PC-9 (cell line): Measurements from ENCODE around the gene STX5. TPM values are rescaled to one million over a fixed set of nuclear protein-coding genes. Genes with fewer than 3 reads are reported as not detected.

Source experiments
- BruUV-seq: library from RNA; stranded (reverse); fragments of 400-500 nt; replicated peaks from 2 replicates; lab custom pipeline; 2021; lab: Mats Ljungman, UMichigan
- CTCF ChIA-PET: fragments of 300-600 bp; sonication (Branson Sonifier 250); formaldehyde crosslinking; loops from one replicate; lab custom pipeline; 2022; ENCODE audit warnings: antibody characterized with exemption; lab: Charles Lee
- POLR2A ChIA-PET: fragments of 300-600 bp; sonication (Branson Sonifier 250); formaldehyde crosslinking; loops from one replicate; lab custom pipeline; 2022; ENCODE audit warnings: antibody characterized with exemption; ENCODE audit not compliant: unreplicated experiment; lab: Charles Lee
- DNase-seq, 2 experiments: peaks; one replicate each; pipeline versions ENCODE4 v3.0.0 to v3.0.0-alpha.2; 2015 to 2022; ENCODE audit warnings: mixed read lengths in 1 of 2
- H2AFZ ChIP-seq: fragments of 200-600 bp; sonication (generic); 2 replicates; pipeline ENCODE4 v1.8.1; 2017; ENCODE audit warnings: antibody characterized with exemption
- H3F3A ChIP-seq: fragments of 200-600 bp; sonication (generic); 2 replicates; pipeline ENCODE4 v1.8.1; 2017; ENCODE audit warnings: antibody characterized with exemption, mild to moderate bottlenecking, low read depth; ENCODE audit not compliant: insufficient read depth
- H3K27ac ChIP-seq: fragments of 200-600 bp; sonication (generic); 2 replicates; pipeline ENCODE4 v1.6.1; 2016; ENCODE audit warnings: mixed run types
- H3K27me3 ChIP-seq: fragments of 200-600 bp; sonication (generic); 2 replicates; pipeline ENCODE4 v1.6.1; 2016; ENCODE audit warnings: low read depth, mixed run types; ENCODE audit not compliant: insufficient read depth
- H3K36me3 ChIP-seq: fragments of 200-600 bp; sonication (generic); 2 replicates; pipeline ENCODE4 v1.6.1; 2016; ENCODE audit warnings: low read depth, mixed run types
- H3K4me1 ChIP-seq: fragments of 200-600 bp; sonication (generic); replicated peaks from 2 replicates; pipeline ENCODE4 v1.6.1; 2016; ENCODE audit warnings: mixed run types; ENCODE audit not compliant: insufficient read depth
- H3K4me2 ChIP-seq: fragments of 200-600 bp; sonication (generic); 2 replicates; pipeline ENCODE4 v1.6.1; 2017; ENCODE audit warnings: mixed run types
- H3K4me3 ChIP-seq: fragments of 200-600 bp; sonication (generic); 2 replicates; pipeline ENCODE4 v1.6.1; 2016; ENCODE audit warnings: mixed run types
- H3K79me2 ChIP-seq: fragments of 200-600 bp; sonication (generic); 2 replicates; pipeline ENCODE4 v1.6.1; 2017; ENCODE audit warnings: low read depth, mixed run types
- H3K9me2 ChIP-seq: fragments of 200-600 bp; sonication (generic); 2 replicates; pipeline ENCODE4 v1.8.1; 2017; ENCODE audit warnings: mild to moderate bottlenecking; ENCODE audit not compliant: insufficient read depth
- H3K9me3 ChIP-seq: fragments of 200-600 bp; sonication (generic); 2 replicates; pipeline ENCODE4 v1.8.1; 2016; ENCODE audit warnings: low read depth; ENCODE audit not compliant: insufficient read depth
- H4K20me1 ChIP-seq: fragments of 200-600 bp; sonication (generic); 2 replicates; pipeline ENCODE4 v1.8.1; 2017; ENCODE audit not compliant: insufficient read depth
- EZH2 ChIP-seq: fragments of 200-600 bp; sonication (generic); IDR thresholded peaks from 2 replicates; pipeline ENCODE4 v1.8.0; 2017; ENCODE audit warnings: antibody characterized with exemption, low read depth
- intact Hi-C: fragments of 100-400 bp; cut with micrococcal nuclease; formaldehyde crosslinking; loops from one replicate; pipeline ENCODE4 v1.10.0; 2022; ENCODE audit not compliant: unreplicated experiment
- total RNA-seq: library from RNA; stranded (reverse); gene quantifications from 2 replicates; pipeline ENCODE4 v1.2.3, GENCODE V29; 2021
- TF ChIP-seq, protein P1 (sequence below): fragments of 200-600 bp; sonication (generic); conservative IDR thresholded peaks from 2 replicates; pipeline ENCODE4 v1.6.1; 2017; ENCODE audit warnings: mixed run types, antibody characterized with exemption, mild to moderate bottlenecking, moderate library complexity

STX5 gene
- total RNA-seq, 1 experiment from 2014 or later: 65.8 TPM

DNA sequence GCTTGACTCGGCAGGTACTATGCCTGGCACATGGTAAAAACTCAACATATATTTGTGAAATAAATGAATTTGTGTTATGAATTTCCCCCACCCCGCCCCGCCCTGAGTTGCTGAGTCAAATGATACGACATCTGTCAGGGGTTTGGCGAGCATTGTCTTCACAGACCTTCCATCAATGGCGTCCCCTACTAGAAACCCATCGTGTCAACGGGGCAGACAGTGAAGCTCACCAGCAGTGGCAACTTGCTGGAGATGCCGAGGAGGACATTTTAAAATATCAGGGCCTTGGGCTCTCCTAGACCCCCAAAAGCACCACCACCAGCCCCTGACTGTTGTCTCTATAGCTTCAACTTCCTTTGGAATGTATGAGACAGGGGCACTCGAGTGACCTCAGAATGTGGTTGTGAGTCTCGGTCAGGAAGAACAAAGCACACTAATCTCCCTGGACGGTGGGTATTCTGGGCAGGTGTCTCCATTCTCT, 25.9 kb downstream of the STX5 start:
- no peaks in the 10 kb centered on the region for H3K9me2 ChIP-seq
- H2AFZ ChIP-seq: peak overlapping the region; percentile 62
- peaks cover 32% of the 10 kb centered on the region for H3K79me2 ChIP-seq
- H3K27me3 ChIP-seq: no peaks in the 10 kb centered on the region
- BruUV-seq: no TSS peak
- H3K4me1 ChIP-seq: peaks cover 20% of the 10 kb centered on the region
- peak overlapping the region; percentile 14; the same call in 1 of the 2 replicates for H3K27ac ChIP-seq
- DNase-seq: no peak
- H3K4me2 ChIP-seq: peak overlapping the region; percentile 76
- H4K20me1 ChIP-seq: no peaks in the 10 kb centered on the region; the same call in 1 of the 2 replicates
- peak overlapping the region; percentile 94 for H3K4me3 ChIP-seq
- intact Hi-C loops: loop anchor here (1.0 to 2.0 kb wide), 2 partner anchors 19 to 26 kb away; partner anchors contain the start of genes STX5, TEX54 and TMEM179B
- H3F3A ChIP-seq: peaks cover 31% of the 10 kb centered on the region; the same call in 1 of the 2 replicates
- no peaks in the 10 kb centered on the region for H3K9me3 ChIP-seq
- POLR2A ChIA-PET: interaction anchor here (0.8 to 1.4 kb wide), 2 partner anchors 26 to 35 kb away, joined by 4 to 20 read pairs; partner anchors contain the start of gene STX5
- peaks cover 23% of the 10 kb centered on the region; the same call in 1 of the 2 replicates for H3K36me3 ChIP-seq
- TF ChIP-seq EZH2: no peak
- TF ChIP-seq, protein P1, sequence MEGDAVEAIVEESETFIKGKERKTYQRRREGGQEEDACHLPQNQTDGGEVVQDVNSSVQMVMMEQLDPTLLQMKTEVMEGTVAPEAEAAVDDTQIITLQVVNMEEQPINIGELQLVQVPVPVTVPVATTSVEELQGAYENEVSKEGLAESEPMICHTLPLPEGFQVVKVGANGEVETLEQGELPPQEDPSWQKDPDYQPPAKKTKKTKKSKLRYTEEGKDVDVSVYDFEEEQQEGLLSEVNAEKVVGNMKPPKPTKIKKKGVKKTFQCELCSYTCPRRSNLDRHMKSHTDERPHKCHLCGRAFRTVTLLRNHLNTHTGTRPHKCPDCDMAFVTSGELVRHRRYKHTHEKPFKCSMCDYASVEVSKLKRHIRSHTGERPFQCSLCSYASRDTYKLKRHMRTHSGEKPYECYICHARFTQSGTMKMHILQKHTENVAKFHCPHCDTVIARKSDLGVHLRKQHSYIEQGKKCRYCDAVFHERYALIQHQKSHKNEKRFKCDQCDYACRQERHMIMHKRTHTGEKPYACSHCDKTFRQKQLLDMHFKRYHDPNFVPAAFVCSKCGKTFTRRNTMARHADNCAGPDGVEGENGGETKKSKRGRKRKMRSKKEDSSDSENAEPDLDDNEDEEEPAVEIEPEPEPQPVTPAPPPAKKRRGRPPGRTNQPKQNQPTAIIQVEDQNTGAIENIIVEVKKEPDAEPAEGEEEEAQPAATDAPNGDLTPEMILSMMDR: no peak
- CTCF ChIA-PET: interaction anchor here (0.6 to 0.7 kb wide), 4 partner anchors 35 to 1036 kb away, joined by 3 to 11 read pairs (median 6); no protein-coding TSS in a partner anchor

DNA sequence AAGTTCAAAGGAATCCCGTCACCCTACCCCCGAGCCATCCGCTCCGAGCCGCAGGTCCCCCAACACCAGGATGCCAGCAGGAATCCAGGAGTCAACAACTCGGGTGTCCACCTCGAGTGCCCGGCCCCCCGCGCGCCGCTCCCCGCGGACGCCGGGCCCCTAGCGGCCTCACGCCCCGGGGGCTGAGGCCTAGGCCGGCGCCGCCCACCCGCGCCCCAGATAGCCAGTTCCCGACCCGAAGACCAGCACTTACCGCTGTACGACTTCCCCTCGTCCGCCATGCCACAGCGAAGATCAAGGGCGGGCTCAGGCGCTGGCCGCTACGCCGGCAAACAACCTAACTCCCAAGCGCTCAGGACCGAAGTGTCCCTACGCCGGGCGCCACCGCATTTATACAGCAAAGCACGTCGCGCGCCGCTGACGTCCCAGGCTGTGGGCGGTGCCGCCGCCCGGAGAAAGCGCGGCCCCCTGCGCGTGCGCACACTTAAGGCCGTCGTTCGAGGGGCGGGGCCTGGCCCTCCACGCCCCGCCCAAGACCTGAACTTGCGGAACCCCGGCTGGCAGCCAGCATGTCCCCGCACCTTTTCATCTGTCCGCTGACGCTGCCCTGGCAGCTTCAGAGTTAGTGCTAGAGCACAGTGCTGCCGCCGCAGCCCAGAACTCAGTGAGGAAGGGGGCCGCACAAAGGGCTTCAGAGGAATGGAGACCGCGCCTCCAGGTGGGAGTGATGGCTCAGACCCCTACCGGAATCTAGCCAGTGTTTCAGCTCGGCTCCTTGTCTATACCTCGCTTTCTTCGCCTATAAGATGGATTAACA, 26.6 kb downstream of the STX5 start, which contains the start of gene NXF1:
Gene NXF1 (minus strand): TSS at position 365 of the 817 bp plus-strand sequence. CDS start 84 bp downstream, at position 281.
- Histone ChIP-seq H3K36me3 (peaks cover 27% of the 10 kb centered on the region), H3K9me3 (no peaks in the 10 kb centered on the region), H3K4me1 (peaks cover 20% of the 10 kb centered on the region), H3K27ac (peak within 1 kb of the TSS; percentile 16), H4K20me1 (no peaks in the 10 kb centered on the region; the same call in 1 of the 2 replicates), H3K4me3 (peak within 1 kb of the TSS; percentile 94), H3K9me2 (no peaks in the 10 kb centered on the region), H3K79me2 (peaks cover 32% of the 10 kb centered on the region), H3K4me2 (peak within 1 kb of the TSS; percentile 91), H2AFZ (peak within 1 kb of the TSS; percentile 74), H3K27me3 (no peaks in the 10 kb centered on the region), H3F3A (peaks cover 26% of the 10 kb centered on the region; the same call in 1 of the 2 replicates)
- CTCF ChIA-PET: interaction anchor here (0.6 kb wide), 1 partner anchor 1402 kb away, joined by 3 read pairs; the partner anchor contains the start of gene FERMT3
- no peak for TF ChIP-seq EZH2
- TF ChIP-seq, protein P1: no peak
- no TSS peak for BruUV-seq
- POLR2A ChIA-PET: interaction anchor here (0.5 to 1.4 kb wide), 3 partner anchors 26 to 82 kb away, joined by 3 to 20 read pairs (median 4); partner anchors contain the start of gene STX5
- intact Hi-C loops: loop anchor here (1.0 to 2.0 kb wide), 2 partner anchors 18 to 27 kb away; partner anchors contain the start of genes STX5, TEX54 and TMEM179B
- DNase-seq: peak; percentile 87 to 98
